KG1 (cell line): ENCODE measurements around the gene LFNG.
"Not testable (repeated sequence)": the region's sequence is repeated elsewhere in the genome, so short reads cannot be mapped to it uniquely, and the experiment has no call there.

ENCODE experiments used
- DNase-seq: peaks from one replicate; lab custom pipeline; 2025; lab: John Stamatoyannopoulos, UW

LFNG gene

DNA sequence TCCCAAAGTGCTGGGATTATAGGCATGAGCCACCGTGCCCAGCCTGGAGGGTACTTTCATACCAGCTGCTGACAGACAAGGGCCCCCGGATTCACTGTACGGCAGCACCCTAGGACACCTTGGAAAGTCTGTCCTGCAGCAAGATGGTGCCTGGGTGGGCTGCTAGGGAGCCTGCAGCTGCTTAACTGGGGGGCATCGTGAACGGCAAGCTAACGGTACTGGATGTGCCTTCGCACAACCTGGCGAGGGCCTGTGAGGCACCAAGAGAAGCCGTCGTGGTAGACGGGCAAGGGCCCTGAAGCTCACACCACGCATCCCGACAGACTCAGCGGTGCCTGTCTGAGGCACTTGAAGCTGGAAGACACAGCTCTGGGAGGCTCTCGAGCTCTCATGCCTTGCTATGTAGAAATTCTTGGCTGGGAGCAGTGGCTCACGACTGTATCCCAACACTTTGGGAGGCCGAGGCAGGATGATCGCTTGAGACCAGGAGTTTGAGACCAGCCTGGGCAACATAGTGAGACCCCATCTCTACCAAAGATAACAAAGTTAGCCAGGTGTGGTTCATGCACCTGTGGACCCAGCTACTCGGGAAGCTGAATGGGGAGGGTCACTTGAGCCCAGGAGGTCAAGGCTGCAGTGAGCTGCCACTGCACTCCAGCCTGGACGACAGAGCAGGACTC is 26.3 kb downstream of the LFNG start:
- DNase-seq: no peak

DNA sequence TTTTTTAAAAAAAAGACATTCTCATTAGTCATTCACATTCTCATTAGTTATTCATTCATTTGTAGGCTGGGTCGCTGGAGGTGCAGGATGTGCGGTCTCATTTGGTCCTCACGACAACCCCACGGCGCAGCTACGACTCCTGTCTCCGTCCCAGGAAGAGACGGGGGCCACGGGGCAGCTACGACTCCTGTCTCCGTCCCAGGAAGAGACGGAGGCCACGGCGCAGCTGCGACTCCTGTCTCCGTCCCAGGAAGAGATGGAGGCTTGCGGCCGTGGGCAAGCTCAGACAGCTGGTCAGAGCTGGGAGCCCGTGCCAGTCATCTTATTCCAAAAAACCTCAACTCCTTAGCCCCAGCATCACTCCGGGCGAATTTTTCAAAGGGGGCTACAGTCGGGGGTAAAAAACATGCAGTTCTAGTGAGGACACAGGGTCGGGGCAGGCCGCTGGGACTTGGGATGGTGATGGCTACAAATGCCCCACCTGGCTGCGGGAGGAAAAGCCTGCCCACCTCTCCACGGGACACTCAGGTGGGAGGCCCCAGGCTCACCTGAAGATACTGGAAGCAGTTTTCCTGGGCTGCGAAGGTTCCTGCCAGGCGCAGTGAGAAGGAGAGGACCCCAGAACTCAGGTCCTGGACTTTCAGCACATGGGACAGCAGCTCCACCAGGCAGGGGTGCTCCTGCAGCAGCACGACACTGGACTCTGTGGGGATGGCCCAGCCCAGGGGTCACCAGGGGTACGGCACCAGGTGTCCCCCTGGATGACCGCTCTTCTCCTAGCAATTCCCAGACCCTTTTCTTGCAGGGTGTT is 27.4 kb downstream of the LFNG start:
- DNase-seq: no peak

DNA sequence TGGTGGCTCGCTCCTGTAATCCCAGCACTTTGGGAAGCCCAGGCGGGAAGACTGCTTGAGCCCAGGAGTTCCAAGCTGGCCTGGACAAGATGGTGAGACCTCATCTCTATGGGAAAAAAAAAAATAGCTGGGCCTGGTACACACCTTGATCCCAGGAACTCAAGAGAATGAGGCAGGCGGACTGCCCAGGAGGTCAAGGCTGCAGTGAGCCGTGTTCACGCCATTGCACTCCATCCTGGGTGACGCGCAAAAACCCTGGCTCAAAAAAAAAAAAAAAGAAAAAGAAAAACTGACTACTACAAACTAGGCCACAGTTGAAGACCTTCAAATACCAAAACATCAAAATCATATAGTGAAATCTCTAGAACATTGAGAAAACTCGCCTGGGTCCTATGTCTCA is 31.8 kb downstream of the LFNG start:
- DNase-seq: no peak

DNA sequence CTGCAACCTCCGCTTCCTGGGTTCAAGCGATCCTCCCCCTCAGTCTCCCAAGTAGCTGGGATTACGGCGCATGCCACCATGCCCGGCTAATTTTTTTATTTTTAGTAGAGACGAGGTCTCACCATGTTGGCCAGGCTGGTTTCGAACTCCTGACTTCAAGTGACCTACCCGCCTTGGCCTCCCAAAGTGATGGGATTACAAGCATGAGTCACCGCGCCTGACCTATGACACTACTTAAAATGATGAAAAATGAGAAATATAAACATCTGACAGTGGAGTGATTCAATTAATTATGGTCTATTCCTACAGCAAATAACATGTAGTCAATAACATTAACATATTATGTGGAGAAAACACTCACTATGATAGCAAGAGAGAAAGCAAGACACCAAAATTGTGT is 33.5 kb downstream of the LFNG start:
- DNase-seq: no peak

- DNase-seq: no peak
Observed at GRCh38 chr7:2553831-2554581, 34.4 kb downstream of the LFNG start.

DNA sequence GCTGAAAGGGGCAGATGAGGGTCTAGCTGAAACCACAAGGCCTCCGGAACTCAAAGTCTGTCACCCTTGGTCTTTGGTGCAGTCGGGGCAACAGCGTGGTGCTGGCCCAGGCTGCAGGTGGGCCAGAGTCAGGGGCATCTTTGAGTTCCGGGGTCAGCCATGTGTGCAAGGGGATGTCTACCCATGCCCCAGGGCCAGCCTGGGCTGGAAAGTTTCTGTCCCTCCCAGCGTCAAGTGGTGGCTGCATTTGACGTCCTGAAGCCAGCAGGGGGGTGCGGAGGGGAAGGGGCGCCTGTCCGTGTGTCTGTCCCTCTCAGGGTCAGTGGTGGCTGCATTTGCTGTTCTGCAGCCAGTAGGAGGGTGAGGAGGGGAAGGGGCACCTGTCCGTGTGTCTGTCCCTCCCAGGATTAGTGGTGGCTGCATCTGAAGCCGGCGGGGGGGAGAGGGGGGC is 35.1 kb downstream of the LFNG start:
- DNase-seq: no peak

DNA sequence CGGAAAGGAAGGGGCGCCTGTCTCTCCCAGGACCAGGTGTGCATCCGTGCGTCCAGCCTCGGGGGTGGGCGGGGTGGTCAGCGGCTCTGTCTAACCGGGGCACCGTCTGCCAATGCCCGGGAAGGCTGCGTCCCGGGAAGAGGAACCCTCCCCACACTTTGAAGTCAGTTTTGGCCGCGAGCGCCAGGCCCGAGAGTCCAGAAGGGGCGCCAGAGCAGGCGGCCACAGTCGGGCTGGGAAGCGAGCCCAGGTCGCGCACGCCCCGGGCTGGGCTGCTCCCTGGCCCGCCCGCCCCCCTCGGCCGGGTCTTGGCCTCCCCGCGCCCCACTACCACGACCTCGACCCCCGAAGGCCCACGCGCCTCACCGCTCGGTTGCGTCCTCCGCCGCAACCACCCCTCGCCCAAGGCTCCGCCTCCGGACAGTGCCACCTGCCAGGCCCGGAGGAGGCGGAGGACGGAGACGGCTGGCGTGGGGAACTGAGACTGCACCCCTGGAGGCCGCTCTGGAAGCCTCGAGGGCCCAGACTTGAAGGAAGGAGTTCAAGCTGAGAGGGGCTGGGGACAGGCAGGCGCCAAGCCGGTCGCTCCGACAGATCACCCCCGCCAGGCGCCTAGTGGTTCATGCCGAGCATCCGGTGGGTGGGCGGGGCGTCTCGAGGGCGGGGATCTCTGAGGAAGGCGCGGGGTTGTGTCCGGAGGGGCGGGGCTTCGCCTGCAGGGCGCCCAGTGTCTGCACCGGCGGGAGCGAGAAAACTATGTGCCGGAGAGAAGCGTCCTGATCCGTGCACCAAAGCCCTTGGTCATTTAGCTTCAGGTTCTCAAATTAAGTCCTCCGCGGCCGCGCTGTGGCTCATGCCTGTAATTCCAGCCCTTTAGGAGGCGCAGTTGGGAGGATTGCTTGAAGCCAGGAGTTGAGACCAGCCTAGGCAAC is 35.8 kb downstream of the LFNG start, which contains the start of gene BRAT1:
BRAT1 (minus strand) TSS at position 404 of the 932 bp plus-strand sequence. CDS start 1,093 bp downstream, outside the sequence.
- DNase-seq: peak; percentile 83

DNA sequence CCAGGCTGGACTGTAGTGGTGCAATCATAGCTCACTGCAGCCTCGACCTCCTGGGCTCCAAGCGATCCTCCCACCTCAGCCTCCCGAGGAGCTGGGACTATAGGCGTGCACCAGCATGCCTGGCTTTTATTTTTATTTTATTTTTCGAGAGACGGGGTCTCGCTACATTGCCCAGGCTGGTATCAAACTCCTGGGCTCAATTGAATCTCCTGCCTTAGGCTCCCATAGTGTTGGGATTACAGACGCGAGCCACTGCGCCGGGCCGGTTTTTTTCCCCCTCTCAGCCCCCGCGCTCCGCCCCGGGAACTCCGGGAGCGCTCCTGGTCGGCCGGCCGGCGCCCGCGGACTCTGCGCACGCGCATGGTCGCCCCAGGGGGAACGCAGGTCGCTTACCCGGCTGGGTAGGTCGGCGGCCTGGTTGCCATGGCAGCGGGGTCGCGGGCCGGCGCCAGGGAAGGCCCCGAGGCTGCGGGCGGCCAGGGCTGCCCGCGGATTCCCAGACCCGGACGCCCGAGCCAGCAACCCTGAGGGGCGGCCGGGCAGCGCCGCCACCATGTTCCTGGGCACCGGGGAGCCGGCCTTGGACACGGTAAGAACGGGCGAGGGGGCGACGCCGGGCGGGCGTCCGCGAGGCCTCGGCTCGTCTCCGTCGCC is 39.2 kb downstream of the LFNG start, which contains the start of gene IQCE:
IQCE (plus strand) TSS at position 351 of the 654 bp plus-strand sequence; CDS start at position 554, 203 bp downstream.
- DNase-seq: peak; percentile 86

DNA sequence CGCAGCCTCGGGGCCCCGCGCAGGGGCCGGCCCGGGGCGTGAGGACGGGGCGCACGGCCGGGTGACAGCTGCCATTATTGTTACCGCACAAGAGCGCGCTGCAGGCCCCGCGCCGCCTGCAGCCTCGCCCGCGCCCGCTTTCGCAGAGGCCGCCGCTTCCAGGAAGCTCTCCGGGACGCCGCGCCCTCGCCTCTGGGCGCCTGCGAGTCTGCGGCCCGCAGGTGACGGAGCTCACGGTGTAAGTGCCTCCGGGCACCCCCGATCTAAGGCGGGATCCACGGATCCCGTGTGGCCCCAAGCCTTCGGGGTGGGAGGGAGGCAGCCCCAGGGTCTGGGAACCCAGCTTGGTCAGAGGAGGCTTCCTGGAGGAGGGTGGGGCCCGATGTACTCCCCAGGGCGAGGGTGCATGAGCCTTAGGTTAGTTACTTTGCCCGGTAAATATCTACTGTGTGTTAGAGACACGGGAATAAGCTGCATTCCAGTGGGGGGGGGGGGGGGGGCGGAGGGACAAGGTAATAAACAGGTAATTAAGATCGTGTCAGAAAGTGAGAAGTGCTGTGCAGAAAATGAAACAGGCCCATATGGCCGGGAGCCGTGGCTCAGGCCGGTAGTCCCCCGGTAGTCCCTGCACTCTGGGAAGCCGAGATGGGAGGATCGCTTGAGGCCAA is 39.8 kb downstream of the LFNG start:
- no peak for DNase-seq

GRCh38 chr7:2563955-2564354 is 44.4 kb downstream of the LFNG start:
- DNase-seq: not testable (repeated sequence)

- DNase-seq: no peak
Observed at GRCh38 chr7:2564970-2565540, 45.5 kb downstream of the LFNG start.

DNA sequence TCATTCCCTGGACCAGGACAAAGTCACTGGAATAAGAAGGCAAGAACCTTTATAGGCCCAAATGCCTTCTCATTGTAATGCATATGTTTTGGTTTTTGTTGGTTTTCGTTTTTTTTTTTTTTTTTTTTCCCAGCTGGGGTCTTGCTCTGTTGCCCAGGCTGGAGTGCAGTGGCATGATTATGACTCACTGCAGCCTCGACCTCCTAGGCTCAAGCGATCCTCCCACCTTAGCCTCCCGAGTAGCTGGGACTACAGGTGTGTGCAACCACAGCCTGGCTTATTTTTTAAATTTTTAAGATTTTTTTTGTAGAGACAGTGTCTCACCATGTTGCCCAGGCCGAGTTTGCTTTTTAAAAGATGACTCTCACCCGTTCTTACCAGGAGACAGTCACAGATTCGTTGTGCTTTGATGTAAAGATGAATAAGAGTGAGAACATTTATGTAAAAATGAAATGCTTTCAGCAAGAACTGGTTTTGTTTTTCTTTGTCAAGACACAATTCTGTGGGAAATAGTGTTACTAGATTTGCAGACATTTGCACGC is 46.8 kb downstream of the LFNG start:
- DNase-seq: no peak

GRCh38 chr7:2566890-2567678 is 47.5 kb downstream of the LFNG start:
- DNase-seq: no peak

DNA sequence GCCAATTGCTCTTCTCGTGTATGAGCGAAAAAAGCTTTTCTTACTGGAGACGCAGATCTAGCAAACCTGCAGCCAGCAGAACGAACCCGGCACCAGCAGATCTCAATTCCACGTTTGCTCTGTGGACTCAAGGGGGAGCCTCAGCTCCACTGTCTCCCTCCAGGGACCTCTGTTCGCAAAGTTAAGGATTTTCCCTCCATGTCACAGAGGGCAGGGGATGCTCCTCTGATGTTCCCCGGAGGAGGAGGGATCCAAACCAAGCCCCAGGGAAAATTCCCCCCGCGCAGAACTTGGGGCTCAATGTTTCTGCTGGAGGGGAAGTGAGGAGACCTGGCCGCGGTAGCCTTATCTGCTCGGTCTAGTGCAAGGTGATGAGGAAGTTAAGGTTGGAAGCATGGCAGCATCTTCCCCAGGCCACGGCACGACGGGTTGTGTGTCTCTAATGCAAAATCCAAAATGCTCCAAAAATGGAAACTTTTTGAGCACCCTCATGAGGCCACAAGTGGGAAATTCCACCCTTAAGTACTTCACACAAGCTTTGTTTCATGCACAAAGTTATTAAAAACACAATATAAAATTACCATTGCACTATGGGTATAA is 48.2 kb downstream of the LFNG start:
- DNase-seq: no peak

GRCh38 chr7:2568521-2569223 is 49.1 kb downstream of the LFNG start:
- DNase-seq: no peak

DNA sequence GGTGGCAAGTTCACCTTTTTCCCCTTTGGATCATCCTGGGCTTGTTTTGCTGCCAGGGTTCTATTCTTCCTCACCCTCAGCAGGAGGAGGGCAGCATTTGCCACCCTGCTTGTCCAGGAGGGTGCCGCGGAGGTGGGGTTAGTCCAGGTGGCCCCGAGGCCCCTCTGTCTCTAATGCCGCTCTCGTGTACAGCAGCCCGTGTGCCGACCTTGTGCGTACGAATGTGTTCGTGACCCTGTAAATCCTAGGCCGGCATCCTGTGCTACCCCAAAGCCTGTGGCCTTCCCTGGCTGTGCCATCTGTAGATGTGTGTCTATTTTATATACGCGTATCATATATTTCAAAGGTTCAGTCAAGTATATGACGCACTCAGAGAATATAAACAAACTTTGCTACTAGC is 49.8 kb downstream of the LFNG start:
- DNase-seq: no peak

GRCh38 chr7:2570021-2570420 is 50.4 kb downstream of the LFNG start:
- DNase-seq: no peak

- DNase-seq: no peak
Observed at GRCh38 chr7:2571409-2571808, 51.8 kb downstream of the LFNG start.
